GM10266 (cell line): ENCODE measurements around the gene PAM.
"Not testable (repeated sequence)": the region's sequence is repeated elsewhere in the genome, so short reads cannot be mapped to it uniquely, and the experiment has no call there.

Source experiments
- DNase-seq: peaks from one replicate; pipeline ENCODE4 v3.0.0; 2012; ENCODE audit errors: extremely low spot score
- TF ChIP-seq, protein P1 (sequence below): IDR thresholded peaks from 2 replicates; pipeline ENCODE4 v1.5.1; 2012; ENCODE audit warnings: mild to moderate bottlenecking, low read depth; ENCODE audit not compliant: control insufficient read depth, insufficient read depth; ENCODE audit errors: missing control alignments

PAM gene

DNA sequence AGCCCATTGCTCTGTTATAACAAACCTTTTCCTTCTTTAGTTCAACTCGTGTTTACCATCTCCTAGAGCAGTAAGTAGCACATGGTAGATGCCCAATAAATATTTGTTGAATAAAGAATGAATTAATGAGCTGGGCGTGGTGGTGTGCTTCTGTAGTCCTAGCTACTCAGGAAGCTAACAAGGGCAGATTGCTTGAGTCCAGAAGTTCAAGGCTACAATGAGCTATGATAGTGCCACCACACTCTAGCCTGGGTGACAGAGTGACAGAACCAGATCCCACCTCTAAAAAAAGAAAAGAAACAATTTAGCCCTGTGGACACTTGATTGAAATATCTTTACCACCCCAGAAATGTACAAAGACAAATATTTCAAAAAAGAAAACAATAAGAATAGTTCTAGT is 14.6 kb upstream of the PAM start:
- DNase-seq, result no peak
- TF ChIP-seq, protein P1, sequence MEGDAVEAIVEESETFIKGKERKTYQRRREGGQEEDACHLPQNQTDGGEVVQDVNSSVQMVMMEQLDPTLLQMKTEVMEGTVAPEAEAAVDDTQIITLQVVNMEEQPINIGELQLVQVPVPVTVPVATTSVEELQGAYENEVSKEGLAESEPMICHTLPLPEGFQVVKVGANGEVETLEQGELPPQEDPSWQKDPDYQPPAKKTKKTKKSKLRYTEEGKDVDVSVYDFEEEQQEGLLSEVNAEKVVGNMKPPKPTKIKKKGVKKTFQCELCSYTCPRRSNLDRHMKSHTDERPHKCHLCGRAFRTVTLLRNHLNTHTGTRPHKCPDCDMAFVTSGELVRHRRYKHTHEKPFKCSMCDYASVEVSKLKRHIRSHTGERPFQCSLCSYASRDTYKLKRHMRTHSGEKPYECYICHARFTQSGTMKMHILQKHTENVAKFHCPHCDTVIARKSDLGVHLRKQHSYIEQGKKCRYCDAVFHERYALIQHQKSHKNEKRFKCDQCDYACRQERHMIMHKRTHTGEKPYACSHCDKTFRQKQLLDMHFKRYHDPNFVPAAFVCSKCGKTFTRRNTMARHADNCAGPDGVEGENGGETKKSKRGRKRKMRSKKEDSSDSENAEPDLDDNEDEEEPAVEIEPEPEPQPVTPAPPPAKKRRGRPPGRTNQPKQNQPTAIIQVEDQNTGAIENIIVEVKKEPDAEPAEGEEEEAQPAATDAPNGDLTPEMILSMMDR, result no peak

DNA sequence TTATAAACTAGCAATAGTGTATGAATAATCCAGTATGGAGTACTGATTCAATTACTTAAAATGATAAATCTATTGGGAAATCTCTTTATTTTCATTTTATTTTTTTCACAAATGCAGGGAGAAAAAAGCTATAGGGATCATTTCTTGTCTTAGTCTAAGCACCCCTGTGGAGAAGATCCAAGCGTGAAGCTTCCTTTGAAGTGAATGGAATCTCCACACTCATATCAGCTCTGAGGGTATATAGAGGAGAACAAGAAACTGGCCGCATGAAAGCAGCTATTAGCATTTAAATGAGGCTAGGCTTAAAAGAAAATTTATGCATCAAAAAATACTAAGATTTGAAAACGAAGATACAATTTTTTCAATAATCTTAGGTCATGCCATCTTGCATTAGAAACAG is 12.9 kb upstream of the PAM start:
- TF ChIP-seq, protein P1, result no peak
- DNase-seq, result no peak

DNA sequence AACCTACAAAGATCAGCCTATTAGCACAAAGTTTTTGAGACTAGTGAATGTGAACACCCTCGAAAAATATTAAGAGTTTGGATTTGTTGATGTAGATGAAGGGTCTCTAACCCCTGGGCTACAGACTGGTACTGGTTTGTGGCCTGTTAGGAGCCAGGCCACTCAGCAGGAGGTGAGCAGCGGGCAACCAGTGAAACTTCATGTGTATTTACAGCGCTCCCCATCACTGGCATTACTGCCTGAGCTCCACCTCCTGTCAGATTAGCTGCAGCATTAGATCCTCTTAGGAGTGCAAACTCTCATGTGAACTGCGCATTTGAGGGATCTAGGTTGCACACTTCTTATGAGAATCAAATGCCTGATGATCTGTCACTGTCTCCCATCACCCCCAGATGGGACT is 11.2 kb upstream of the PAM start:
- DNase-seq, result no peak
- TF ChIP-seq, protein P1, result no peak

DNA sequence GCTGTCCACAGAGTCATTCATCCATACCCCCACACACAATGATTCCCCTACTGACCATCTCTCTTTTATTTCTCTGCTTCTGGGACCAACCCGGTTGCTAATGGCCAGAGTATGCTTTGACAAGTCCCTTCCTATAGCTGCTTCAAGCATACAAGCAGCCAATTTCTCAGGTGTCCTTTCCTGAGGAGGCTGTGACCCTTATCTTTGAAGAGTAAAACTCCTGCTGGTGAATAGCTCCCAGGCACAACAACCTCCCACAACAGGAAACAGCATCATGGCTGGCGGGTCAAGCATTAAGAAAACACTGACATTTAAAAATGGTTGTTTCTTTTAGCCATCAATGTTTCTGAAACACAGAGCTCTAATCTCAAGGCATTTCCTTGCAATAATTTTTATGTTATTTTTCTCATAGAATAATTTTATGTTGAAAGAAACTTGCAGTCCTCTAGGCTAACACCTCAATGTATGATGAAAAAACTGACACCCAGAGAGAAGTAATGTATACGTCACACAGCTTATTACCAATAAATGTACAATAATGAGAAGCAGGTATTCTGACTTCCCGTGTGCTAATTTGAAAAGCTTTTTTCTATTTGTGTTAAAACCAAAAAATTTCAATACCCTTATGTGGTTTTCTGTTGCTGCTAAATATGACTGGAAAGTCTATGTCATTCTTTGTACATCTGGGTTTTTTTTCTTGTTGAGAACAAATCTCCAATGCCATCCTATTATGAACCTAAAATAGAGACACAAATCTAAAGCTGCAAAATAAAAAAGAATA is 7.5 kb upstream of the PAM start:
- TF ChIP-seq, protein P1, result no peak
- peak; percentile 61 for DNase-seq

DNA sequence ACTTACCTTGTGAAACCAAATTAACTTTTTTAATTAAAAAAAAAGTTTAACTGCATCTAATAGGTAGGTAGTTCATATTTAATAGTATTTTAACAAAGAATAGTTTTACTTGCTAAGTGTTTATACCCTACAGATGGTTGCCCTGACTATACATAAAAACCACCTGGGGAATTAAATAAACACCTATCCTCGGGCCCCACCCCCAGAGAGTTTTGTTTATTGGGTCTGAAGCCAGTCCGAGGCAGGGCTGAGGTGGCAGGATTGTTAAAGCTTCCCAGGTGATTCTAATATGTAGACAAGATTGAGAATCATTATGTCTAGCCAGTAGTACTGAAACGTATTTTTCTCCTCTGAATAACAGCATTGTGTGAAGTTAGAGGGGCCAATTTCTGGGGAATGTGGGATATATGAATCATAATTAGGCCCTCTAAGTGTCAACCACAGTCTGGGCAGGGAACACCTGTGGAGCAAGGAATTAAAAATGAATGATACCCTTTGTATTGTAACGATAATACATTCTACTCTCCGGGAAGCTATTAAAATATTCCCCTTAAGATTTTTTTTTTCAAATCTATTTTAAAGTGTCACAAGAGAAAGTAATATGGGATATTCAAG is 5.6 kb upstream of the PAM start:
- no peak for DNase-seq

DNA sequence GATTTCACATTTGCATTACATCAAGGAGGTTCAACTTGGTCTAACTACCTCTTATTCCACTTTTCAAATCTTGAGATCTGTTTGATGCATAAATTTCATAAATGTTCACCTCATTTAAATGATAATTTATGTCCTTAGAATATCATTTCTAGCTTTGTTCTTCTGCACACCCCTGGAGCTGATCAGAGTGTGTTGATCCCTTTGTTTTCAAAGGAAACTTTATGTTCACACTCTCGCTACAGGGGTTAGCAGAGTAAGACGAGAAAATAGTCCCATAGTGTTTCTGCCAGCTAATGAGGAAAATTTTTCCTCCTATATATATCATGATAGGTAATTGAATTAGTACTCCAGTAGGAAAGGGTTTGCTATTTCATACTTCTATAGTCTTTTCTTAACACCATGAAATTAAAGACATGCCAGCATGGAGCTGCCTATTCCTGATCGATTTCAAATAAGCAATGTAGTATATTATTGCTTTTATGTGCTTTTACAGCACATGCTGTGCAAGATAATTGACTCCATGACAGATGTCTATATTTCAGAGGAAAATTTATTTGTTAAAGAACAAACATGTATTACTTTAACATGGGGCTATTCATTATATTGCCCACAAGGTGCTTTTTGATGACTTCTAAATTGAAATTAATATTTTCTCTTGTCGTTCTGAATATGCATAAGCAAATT is 4.8 kb upstream of the PAM start:
- DNase-seq, result no peak
- TF ChIP-seq, protein P1, result no peak

More for the DNA sequence above, 5.6 kb upstream of the PAM start:
- TF ChIP-seq, protein P1, result no peak

DNA sequence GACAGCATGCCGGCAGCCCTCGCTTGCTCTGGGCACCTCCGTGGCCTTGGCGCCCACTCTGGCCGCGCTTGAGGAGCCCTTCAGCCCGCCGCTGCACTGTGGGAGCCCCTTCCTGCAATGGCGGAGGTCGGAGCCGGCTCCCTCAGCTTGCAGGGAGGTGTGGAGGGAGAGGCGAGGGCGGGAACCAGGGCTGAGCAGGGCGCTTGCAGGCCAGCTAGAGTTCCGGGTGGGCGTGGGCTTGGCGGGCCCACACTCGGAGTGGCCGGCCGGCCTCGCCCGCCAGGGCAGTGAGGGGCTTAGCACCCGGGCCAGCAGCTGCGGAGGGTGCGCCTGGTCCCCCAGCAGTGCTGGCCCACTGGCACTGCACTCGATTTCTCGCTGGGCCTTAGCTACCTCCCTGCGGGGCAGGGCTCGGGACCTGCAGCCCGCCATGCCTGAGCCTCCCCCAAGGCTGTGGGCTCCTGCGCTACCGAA is 3.2 kb upstream of the PAM start:
- DNase-seq, result not testable (repeated sequence)
